CMK (cell line): ENCODE measurements around the gene PAM16.

Source experiments
- DNase-seq: peaks from one replicate; pipeline ENCODE4 v3.0.0-alpha.2; 2010; ENCODE audit warnings: low read depth

PAM16 gene

DNA sequence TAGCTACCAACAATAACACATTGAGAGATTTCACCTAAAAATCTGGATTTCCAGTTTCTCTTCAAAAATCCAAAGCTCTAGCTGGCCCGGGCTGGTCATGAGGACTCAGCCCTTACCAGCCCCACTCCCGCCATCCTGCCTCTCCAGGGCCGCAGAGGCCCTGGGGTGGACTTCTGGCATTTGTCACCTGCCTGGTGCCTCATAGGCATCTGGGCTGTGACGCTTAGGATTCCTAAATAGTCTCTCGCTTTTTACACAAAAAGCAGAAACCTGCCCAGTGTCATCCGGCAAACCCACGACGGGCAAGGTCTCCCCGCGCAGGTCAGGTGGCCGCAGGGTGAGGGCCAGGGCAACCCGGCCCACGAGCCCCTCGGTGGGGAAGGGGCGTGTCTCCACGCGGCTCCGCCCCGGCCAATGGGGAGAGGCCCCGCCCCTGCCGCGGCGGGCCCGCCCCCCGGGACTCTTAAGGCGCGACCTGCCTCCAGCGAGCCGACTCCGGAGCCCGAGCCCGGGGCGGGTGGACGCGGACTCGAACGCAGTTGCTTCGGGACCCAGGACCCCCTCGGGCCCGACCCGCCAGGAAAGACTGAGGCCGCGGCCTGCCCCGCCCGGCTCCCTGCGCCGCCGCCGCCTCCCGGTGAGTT, 20.4 kb upstream of the PAM16 start, which contains the start of gene VASN:
Gene VASN, plus strand, starts transcription at position 492 of the 644 bp plus-strand sequence. CDS start 9,030 bp downstream, outside the sequence.
- peak; percentile 72 for DNase-seq

DNA sequence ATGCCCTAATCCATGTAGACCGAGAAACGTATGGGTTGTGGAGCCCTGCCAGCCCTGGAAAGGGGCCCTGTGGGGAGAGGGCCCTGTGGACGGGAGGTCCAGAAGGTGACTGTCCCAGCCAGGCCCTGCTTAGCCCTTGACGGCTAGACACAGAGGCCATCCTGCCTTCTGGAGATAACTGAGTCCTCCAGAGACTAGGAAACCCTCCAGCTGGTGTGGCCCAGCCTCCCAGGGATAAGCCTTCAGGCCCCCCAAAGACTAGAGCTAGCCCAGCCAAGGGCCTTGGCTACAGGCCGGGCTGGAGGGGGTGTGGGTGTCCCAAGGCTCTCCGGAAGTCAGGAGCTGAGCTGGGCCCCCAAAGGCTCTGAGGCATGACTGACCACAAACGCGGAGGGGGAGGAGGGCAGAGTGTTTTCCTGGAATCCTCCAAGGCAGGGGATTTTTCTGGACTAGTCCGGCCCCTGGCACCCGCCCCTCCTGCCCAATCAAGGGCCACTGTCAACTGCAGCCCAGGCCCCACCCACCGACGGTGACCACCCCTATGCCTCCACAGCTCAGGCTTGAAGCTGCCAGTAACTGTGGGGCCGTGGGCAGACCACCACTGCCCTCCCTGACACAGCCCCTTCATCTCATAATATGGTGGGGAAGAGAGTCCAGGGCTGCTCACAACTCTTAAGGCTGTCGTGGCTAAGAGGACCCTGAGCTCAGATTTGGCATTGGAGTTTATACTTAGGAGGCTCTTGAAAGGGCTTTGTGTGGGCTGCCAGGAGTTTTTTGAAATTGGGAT, 19.6 kb upstream of the PAM16 start:
- peak; percentile 95 for DNase-seq

- no peak for DNase-seq
Observed at GRCh38 chr16:4370151-4370550, 19.0 kb upstream of the PAM16 start.

DNA sequence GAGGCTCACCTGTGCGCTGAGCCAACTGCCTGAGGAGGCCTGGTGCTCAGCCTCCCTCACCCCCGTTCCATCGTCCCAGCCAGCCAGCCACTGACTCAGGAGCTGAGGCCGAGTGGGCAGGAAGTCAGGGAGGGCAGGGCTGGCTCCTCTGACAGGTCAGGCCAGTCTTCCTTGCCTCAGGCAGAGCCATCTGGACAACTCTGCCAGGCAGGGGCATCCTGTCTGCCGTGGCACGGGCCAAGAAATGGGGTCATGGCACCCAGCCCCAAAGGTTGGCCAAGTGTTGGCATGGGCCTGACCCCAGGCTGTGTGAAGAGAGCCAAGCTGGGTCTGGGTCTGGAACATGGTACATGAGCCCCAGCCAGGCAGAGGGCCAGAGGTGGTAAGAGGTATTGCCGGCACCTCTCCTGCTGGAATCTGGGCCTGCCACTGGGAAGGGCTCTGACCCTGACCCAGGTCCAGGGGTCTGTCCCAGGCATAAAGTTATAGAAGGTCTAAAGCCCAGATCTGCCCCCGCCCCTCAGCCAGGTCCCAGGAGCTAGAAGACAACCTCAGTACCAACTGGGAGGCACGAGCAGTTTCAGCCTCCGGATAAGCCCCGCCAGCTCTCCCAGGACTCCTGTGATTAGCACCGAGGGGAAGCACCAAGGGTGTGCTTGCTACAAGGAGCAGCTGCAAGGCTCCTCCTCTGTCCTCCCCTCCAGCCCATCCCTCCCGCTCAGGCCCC, 18.0 kb upstream of the PAM16 start:
- DNase-seq, result no peak

DNA sequence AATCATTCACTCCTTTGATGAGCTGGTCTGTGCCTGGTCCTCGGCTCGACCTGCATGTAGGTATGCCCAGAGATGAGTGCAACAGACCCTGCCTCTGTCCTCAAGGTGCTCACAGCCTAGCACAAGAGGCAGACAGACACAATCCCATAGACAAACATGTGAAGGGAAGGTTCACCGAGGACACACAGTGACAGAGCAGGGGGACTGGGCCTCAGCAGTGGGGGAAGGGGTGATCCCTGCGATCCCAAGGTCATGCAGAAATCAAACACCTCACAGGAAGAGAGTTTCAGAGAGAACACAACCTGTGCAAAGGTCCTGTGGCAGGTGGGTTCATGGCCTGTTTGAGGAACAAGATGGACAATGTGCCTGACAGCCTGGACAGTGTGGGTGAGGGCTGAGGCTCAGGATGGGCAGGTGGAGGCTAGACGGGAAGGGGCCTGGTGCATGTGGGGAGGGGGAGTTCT, 16.3 kb upstream of the PAM16 start:
- DNase-seq, result no peak

DNA sequence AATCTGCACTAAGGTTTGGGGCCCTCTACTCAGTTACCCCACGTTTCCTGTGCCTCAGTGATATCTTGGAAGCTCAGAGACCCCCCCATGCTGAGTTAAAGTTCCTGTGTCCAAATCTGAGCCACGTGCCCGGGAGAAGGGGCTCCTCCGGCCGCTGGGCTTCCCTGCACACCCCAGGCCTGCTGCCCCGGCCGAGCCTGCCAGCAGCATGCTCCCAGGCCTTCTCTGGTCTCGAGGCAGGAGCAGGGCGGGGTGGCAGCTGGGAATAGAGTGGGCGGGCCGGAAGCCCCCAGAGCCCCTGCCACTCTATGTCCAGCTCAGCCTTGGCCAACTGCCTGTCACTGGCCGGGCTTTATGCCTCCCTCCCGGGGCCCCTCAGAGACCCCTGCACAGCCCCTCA, 14.9 kb upstream of the PAM16 start:
- DNase-seq, result no peak

- DNase-seq, result no peak
Observed at GRCh38 chr16:4365615-4366014, 14.5 kb upstream of the PAM16 start.

DNA sequence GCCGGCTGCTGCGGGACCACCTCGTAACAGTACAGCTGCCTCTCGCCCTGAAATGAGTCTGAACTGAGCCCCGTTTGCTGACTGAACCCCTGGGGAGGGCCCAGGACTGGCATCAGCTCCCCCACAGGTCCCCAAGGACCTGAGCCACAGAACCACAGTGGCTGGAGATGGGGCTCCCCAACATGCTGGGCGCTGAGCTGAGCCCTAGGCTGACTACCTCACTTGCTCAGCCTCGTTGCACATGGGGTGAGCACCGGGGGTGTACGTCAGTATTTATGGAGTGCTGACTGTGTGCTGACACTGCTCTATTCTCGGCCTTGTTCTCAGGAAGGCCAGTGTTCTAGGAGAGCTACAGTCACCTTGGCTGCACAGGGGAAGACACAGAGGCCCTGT, 13.9 kb upstream of the PAM16 start:
- no peak for DNase-seq

DNA sequence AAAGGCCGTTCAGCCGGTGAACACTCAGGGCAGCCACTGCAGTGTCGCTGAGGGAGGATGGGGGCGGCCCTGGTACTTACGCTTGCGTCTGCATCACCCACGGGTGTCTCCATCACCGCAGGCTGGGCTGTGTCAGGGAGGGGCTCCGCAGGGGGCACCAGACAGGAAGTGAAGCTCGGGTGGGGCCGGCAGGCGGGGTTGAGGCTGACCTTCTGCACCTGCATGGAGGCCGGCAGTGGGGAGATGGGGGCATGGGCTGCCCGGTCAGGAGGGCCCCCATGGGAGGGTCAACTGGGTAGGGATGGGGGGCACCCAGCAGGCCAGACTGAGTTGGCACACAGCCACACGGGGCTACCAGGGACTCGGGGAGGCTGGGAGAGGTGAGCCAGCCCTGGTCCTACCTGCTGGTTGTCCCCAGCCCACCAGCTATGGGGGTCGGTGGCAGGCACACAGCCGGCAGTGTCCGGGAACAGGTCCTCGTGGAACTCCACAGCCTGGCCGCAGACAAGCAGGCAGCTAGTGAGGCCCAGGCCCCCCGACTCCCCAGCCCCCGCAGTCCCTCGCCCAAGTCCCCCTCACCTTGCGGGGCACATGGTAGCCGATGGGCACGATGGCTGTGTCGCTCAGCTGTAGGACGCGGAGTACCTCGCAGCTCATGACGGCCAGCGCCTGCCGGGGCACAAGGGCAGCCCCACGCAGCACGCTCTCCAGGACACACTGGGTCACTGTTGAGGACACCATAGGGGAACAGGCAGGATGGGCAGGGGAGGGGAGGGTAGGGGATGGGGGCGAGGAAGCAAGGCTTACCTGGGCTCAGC, 13.3 kb upstream of the PAM16 start:
- DNase-seq, result no peak

DNA sequence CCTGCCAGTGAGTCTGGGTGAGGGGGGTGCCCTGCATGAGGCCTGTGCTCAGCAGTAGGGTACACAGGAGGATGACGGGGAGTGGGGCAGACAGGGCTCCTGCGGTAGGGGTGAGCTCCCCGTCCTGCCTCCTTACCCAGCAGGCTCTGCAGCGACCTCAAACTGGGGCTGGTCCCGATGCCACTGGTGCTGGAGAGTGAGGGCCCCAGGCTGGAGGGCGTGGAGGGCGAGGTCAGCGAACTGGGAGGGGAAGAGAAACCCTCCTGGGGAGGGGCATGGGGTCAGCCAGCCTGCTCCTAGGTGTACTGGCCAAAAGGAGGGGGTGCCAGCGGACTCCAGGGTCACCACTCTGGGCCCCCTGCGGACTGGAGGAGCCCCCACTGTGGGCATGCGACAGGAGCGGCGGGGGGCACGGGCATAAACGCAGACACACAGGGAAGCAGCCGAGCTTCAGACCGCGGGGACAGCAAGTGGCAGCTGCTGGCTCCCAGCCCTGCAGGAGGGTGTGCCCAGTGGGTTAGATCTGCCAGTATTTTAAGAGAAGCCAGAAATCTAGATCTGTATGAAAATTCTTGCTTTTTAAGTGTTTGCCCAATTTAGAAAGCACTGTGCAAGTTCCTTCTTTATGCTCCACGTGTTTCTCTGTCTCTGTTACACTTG, 11.5 kb upstream of the PAM16 start:
- no peak for DNase-seq

- DNase-seq, result no peak
Observed at GRCh38 chr16:4361944-4362311, 10.8 kb upstream of the PAM16 start.

DNA sequence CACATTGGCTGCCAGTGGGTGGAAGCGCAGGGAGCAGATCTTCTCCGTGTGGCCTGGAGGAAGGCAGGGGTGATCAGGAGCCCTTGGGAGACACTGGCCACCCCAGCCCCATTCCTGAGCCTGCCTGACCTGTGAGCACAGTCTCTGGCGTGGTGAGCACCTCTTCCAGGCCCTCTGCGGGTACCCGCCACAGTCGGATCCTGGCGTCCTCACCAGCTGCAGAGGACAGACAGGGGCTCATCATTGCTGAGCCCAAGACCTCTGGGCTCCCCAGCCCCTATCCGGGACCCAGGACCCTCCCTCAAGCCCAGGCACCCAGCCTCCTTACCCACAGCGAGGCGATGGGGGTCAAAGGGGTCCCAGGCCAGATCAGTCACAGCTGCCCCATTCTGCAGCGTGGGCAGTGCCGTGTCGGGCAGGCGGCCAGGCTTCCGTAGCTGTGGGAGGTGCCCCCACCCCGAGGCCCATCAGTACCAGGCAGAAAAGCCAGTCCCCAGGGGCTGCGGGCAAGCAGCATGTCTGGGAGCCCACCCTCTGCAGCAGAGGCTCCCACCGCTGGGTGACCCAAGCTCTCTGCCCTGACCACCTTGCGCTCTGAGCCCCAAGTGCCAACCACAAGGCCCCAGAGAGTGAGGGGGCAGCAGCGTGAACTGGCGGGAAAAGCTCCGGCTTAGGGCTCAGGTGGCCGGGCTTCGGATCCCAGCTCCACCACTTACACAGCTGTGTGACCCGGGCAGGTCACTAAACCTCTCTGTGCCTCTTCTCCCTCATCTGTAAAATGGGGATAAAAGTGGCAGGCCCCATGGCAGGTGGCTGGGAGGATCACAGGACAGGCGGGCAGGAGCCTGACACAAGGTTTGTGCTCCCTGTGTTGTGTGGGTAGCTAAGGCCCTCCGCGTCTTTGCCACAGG, 10.2 kb upstream of the PAM16 start:
- DNase-seq, result no peak

GRCh38 chr16:4360538-4361021, 9.5 kb upstream of the PAM16 start:
- no peak for DNase-seq

GRCh38 chr16:4359914-4360313, 8.8 kb upstream of the PAM16 start:
- no peak for DNase-seq

- DNase-seq, result no peak
Observed at GRCh38 chr16:4358831-4359561, 7.9 kb upstream of the PAM16 start.

DNA sequence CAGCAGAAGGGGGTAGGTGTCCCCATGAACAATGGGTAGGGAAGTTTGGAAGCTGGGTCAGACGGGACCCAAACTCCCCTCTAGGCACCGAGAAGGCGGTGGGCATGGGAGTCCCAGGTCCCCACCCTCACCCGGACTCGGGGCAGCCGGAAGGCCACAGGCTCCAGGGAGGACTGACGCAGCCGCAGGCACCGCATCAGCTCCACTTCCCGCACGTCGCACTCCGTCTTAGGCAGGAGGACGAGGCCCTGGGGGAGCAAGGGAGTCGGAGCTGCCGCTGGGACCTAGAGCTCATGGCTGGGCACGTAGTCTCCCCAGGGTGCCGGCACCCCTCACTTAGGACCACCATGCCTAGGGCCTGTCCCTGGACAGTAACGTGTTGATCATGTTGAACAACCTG, 7.1 kb upstream of the PAM16 start:
- no peak for DNase-seq

- DNase-seq, result no peak
Observed at GRCh38 chr16:4356820-4357219, 5.7 kb upstream of the PAM16 start.

DNA sequence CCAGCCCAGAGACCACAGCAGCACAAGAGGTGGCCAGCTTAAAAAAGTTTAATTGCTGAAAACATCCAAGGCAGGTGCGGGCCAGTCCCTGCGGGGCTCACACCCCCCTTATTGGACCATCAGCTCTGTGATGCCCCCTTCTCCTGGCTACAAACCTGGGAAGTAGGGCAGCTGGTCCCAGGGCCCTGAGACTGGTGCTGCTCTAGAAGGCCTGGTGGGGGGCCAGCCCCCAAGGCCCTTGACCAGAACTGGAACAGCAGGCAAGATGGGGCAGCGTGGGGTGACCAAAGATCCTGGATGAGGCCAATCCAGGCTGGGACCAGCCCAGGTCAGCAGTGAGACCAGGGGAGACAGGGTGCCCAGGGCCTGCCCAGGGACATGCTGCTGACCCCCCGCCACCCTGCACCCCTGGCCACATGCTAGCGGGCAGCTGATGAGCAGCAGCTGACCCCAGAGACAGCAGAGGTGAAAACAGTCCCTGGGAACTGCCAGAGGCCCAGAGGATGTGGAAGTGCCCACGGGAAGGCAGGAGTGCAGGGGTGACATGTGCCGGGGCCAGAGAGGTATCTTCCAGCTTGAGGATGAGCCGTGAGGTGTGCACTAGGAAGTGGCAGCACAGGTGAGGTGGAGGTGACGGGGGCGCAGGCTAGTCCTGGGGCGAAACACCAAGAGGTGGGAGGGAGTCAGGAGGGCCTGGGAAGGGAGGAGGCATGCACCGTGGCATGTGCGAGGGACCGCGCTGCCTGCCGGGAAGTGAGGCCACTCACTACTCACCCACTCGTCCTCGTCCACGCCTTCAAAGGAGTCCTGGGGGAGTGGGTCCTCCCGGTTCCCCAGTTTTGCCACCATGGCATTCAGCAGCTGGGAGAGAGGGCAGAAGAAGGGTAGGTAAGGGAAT, 3.6 kb upstream of the PAM16 start:
- no peak for DNase-seq

DNA sequence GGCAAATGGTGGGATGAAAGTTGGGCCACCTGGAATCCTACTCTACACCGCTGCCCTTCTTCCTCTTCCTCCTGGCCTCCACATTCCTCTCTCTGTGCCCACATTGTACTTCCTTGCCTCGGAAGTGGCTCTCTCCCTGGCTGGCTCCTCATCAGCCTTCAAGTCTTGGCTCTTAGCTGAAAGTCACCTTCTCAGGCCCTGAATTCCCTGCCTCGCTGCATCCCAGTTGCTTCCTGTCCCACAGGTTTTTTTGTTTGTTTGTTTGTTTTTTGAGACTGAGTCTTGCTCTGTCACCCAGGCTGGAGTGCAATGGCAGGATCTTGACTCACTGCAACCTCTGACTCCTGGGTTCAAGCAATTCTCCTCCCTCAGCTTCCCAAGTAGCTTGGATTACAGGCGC, 2.6 kb upstream of the PAM16 start:
- DNase-seq, result no peak
